HG03097 (cell line): ENCODE measurements around the gene RABEP1.

Experiments used
- ATAC-seq: cut with Tn5 transposase; IDR thresholded peaks from one replicate; pipeline ENCODE4 v1.9.1; 2021; ENCODE audit not compliant: unreplicated experiment, low FRiP score

Gene RABEP1

GRCh38 chr17:5264893-5265292, 17.2 kb upstream of the RABEP1 start:
- ATAC-seq, result no peak

- no peak for ATAC-seq
These were observed 12.7 kb upstream of the RABEP1 start for GRCh38 chr17:5269241-5269960.

DNA sequence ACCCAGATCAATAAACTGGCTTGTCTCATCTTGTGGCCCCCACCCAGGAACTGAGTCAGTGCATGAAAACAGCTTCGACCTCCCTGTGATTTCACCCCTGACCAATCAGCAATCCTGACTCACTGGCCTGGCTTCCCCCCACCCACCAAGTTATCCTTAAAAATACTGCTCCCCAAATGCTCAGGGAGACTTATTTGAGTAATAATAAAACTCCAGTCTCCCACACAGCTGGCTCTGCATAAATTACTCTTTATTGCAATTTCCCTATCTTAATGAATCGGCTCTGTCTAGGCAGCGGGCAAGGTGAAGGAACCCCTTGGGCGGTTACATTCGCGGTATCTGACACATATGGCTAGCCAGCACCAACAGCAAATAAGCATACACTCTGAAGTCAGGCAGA, 9.8 kb upstream of the RABEP1 start:
- ATAC-seq, result no peak

- peak; percentile 17 for ATAC-seq
These were observed 646 bp downstream of the RABEP1 start for GRCh38 chr17:5282642-5283217.

DNA sequence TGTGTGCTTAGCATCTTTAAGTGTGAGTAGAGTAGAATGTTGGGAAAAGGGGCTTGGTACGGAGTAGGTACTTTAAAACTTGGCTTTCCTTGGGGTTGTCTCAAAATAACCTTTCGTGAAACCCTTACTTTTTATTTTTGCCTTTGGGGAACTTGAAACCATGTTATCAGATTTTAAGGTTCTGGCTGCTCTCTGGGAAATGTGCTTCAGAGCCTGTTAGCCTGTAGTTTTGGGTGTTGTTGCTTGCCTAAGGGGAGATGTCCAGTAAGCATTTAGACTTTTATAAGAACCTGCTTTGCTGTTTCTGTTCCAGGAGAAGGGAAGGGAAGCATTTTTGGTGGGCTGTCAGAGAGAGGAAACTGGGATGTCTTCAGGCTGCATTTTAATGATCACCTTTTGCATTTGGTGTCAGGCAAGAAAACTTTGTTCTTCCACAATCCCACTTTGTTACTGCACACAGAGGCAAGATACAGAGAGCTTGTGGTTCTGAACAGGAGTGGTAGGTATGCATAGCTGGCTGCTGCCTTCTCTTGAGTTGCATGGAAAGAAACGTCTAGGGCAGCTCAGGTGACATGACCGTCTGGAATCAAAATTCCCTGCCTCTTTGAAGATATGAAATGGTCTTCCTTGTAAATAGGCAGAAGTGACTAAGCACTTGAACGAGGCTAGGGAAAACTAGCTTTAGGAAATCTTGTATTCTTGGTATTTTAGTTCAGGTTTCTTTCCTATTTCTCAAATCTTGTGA, 1.7 kb downstream of the RABEP1 start:
- ATAC-seq, result no peak

- ATAC-seq, result no peak
These were observed 2.6 kb downstream of the RABEP1 start for GRCh38 chr17:5284681-5285080.

- no peak for ATAC-seq
These were observed 4.8 kb downstream of the RABEP1 start for GRCh38 chr17:5286846-5287245.

DNA sequence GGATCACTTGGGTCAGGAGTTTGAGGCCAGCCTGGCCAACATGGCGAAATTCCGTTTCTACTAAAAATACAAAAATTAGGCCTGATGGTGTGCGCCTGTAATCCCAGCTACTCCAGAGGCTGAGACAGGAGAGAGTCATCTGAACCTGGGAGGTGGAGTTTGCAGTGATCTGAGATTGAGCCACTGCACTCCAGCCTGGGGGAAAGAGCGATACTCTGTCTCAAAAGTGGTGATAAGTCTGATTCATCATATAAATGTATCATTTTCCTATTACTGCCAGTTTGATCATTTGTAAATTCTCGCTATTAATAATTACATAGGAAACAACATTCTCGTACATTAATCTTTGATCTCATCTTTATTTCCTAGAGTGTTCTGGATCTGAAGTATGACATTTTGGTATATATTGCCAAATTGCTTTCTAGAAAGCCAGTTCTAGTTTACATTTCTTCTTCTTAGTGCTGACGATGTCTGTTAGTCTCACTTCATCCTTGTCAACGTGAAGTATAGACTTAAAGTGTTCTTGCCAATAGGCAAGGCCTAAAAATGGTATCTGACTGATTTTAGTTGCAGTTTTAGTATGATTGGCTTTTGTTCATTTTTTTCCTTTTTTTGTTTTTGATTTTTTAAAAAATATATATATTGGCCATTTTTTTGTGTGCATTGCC, 9.7 kb downstream of the RABEP1 start:
- ATAC-seq, result no peak

DNA sequence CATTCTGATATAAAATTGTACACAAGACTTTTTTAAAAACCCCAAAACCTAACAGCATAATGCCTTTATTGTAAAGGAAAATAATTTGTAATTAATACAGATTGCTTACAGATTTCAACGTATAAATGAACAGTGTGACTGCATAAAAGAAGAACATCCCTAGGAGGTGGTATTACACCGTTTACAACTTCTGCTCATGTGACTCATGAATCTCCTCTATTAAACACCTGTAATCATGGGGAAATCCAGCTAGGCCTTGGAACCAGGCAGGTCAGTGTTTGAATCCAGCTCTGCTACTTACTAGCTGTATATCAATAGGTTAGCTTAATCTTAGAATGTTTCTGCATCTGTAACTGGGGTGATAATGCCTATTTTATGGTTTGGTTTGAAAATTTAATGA, 15.2 kb downstream of the RABEP1 start:
- no peak for ATAC-seq

GRCh38 chr17:5299383-5299782, 17.3 kb downstream of the RABEP1 start:
- no peak for ATAC-seq

GRCh38 chr17:5304636-5305035, 22.6 kb downstream of the RABEP1 start:
- ATAC-seq, result no peak

GRCh38 chr17:5309851-5310250, 27.8 kb downstream of the RABEP1 start:
- ATAC-seq, result no peak

DNA sequence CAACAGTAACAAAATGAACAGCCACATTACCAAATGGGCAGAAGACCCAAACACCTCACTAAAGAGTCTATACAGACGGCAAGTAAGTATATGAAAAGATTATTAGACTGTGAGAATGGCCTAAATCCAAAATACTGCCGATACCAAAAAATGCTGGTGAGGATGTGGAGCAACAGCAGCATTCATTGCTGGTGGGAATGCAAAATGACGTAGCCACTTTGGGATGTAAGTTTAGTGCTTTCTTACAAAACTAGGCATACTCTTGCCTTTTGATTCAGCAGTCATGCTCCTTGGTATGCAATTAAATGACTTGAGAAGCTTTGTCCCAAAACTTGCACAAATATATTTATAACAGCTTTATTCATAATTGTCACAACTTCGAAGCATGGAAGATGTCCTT, 43.8 kb downstream of the RABEP1 start:
- ATAC-seq, result no peak

GRCh38 chr17:5329784-5330557, 47.9 kb downstream of the RABEP1 start:
- ATAC-seq, result no peak

DNA sequence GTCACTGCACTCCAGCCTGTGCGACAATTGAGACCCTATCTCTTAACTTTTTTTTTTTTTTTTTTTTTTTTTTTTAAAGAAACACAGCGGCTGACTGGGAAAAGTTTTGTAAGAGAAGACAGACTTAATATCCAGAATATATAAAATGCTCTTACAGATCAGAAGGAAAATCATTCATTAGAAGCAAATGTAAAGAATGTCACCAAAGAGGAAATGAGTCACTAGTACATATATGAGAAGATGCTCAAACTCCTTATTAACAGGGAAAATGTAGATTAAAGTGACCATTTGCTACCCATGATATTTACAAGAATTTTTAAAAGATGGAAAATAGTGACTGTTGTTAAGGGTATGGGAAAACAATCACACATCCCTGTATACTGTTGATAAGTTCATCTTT, 48.9 kb downstream of the RABEP1 start:
- ATAC-seq, result no peak

- no peak for ATAC-seq
These were observed 49.4 kb downstream of the RABEP1 start for GRCh38 chr17:5331506-5331905.

- no peak for ATAC-seq
These were observed 62.8 kb downstream of the RABEP1 start for GRCh38 chr17:5344914-5345313.

GRCh38 chr17:5352681-5353289, 70.7 kb downstream of the RABEP1 start:
- ATAC-seq, result no peak

GRCh38 chr17:5354310-5354709, 72.2 kb downstream of the RABEP1 start:
- no peak for ATAC-seq

- ATAC-seq, result no peak
These were observed 72.9 kb downstream of the RABEP1 start for GRCh38 chr17:5354886-5355415.
